A549 (cell line): ENCODE measurements around the gene TRAF7. TPM values are rescaled to one million over a fixed set of nuclear protein-coding genes. Genes with fewer than 3 reads are reported as not detected.

ENCODE experiments used
- ATAC-seq, 2 experiments: fragments of 200-7000 bp in 1 of 2; fragments of >200 bp in 1 of 2; cut with Nextera tagmentation in 1 of 2; cut with Tn5 transposase in 1 of 2; 3 replicates each; pipeline versions ENCODE4 v1.8.0 to v1.9.1; 2018 to 2020; ENCODE audit warnings: mild to moderate bottlenecking in 1 of 2, moderate library complexity in 1 of 2
- CTCF ChIA-PET: fragments of 300-600 bp; sonication (Branson Sonifier 250); formaldehyde crosslinking; extraction: SDS; loops from one replicate; lab custom pipeline; 2021; ENCODE audit warnings: antibody characterized with exemption, inconsistent platforms; lab: Yijun Ruan, JAX
- POLR2A ChIA-PET: fragments of 350-600 bp; formaldehyde crosslinking; extraction: SDS; loops from one replicate; lab custom pipeline; 2021; ENCODE audit warnings: antibody characterized with exemption, inconsistent platforms; lab: Yijun Ruan, JAX
- DNase-seq, 2 experiments: peaks; one replicate each; pipeline versions ENCODE4 v3.0.0 to v3.0.0-alpha.2; 2011 to 2016; ENCODE audit warnings: low read depth in 1 of 2, low spot score in 1 of 2
- FAIRE-seq: peaks from 2 replicates; lab custom pipeline; 2011; peaks lifted over from hg19 to GRCh38; lab: Jason Lieb, UNC
- H3K27ac ChIP-seq, 2 experiments: fragments of >200 bp; sonication (Bioruptor Twin); formaldehyde crosslinking; 3 replicates each; pipeline ENCODE4 v1.5.1; 2016 to 2017
- H3K4me1 ChIP-seq: fragments of >200 bp; sonication (Bioruptor Twin); formaldehyde crosslinking; 3 replicates; pipeline ENCODE4 v1.6.1; 2016
- H3K4me2 ChIP-seq: fragments of >200 bp; sonication (Bioruptor Twin); formaldehyde crosslinking; 3 replicates; pipeline ENCODE4 v1.6.1; 2016
- H3K4me3 ChIP-seq: fragments of >200 bp; sonication (Bioruptor Twin); formaldehyde crosslinking; 3 replicates; pipeline ENCODE4 v1.5.1; 2016
- H3K9me3 ChIP-seq: fragments of >200 bp; sonication (Bioruptor Twin); formaldehyde crosslinking; 3 replicates; pipeline ENCODE4 v1.6.1; 2016
- CBX8 ChIP-seq: fragments of 200-600 bp; sonication (generic); IDR thresholded peaks from 2 replicates; pipeline ENCODE4 v1.6.1; 2016
- CEBPB ChIP-seq, 2 experiments: fragments of >200 bp in 1 of 2; sonication (Bioruptor Twin) in 1 of 2; formaldehyde crosslinking in 1 of 2; IDR thresholded peaks; 2 replicates each; pipeline ENCODE4 v1.6.1; 2012 to 2016
- CHD4 ChIP-seq: fragments of 200-600 bp; sonication (generic); IDR thresholded peaks from 2 replicates; pipeline ENCODE4 v1.6.1; 2016; ENCODE audit warnings: antibody characterized with exemption, mild to moderate bottlenecking, borderline replicate concordance
- E2F6 ChIP-seq: IDR thresholded peaks from 2 replicates; pipeline ENCODE4 v1.6.1; 2012; ENCODE audit warnings: low read depth, borderline replicate concordance
- ESRRA ChIP-seq: fragments of 150-350 bp; IDR thresholded peaks from 2 replicates; pipeline ENCODE4 v1.6.1; 2014; ENCODE audit warnings: mild to moderate bottlenecking, low read length, borderline replicate concordance
- GATA3 ChIP-seq: IDR thresholded peaks from 2 replicates; pipeline ENCODE4 v1.6.1; 2012; ENCODE audit warnings: borderline replicate concordance
- JUN ChIP-seq, 2 experiments: fragments of >200 bp; sonication (Bioruptor Twin); formaldehyde crosslinking; IDR thresholded peaks; 2 replicates in 1 of 2; 3 replicates in 1 of 2; pipeline ENCODE4 v1.6.1; 2016 to 2017
- JUNB ChIP-seq: fragments of >200 bp; sonication (Bioruptor Twin); formaldehyde crosslinking; IDR thresholded peaks from 2 replicates; pipeline ENCODE4 v1.6.1; 2016
- MAZ ChIP-seq: fragments of 150-350 bp; IDR thresholded peaks from 2 replicates; pipeline ENCODE4 v1.6.1; 2014; ENCODE audit warnings: antibody characterized with exemption, low read depth, low read length, borderline replicate concordance
- MYC ChIP-seq: IDR thresholded peaks from 2 replicates; pipeline ENCODE4 v1.6.1; 2012; ENCODE audit warnings: mild to moderate bottlenecking, inconsistent platforms, low read length, improper control_type of control experiment, borderline replicate concordance
- NPAS2 ChIP-seq: fragments of 250-450 bp; sonication (Bioruptor Pico); IDR thresholded peaks from 2 replicates; pipeline ENCODE4 v1.8.0; 2022; ENCODE audit warnings: mild to moderate bottlenecking, moderate library complexity, borderline replicate concordance
- NR3C1 ChIP-seq: fragments of >200 bp; sonication (Bioruptor Twin); formaldehyde crosslinking; IDR thresholded peaks from 3 replicates; pipeline ENCODE4 v1.6.1; 2017
- RNF2 ChIP-seq: fragments of 200-600 bp; sonication (generic); IDR thresholded peaks from 2 replicates; pipeline ENCODE4 v1.6.1; 2016; ENCODE audit warnings: low read depth, mild to moderate bottlenecking, antibody characterized with exemption, moderate library complexity, borderline replicate concordance
- TFCP2L1 ChIP-seq: fragments of 250-450 bp; sonication (Bioruptor Pico); IDR thresholded peaks from 2 replicates; pipeline ENCODE4 v1.5.0; 2021; ENCODE audit warnings: mild to moderate bottlenecking
- TP53 ChIP-seq: fragments of 250-450 bp; sonication (Bioruptor Pico); IDR thresholded peaks from 2 replicates; pipeline ENCODE4 v1.5.0; 2021; ENCODE audit warnings: mild to moderate bottlenecking, moderate library complexity
- ZC3H11A ChIP-seq: fragments of 450-650 bp; IDR thresholded peaks from 2 replicates; pipeline ENCODE4 v1.6.1; 2014; ENCODE audit warnings: antibody characterized with exemption, mild to moderate bottlenecking
- ZNF302 ChIP-seq: fragments of 250-450 bp; sonication (Bioruptor Pico); IDR thresholded peaks from 2 replicates; pipeline ENCODE4 v1.9.0; 2021; ENCODE audit warnings: inconsistent platforms, mild to moderate bottlenecking, moderate library complexity
- WGBS: methylation state at CpG from one replicate; pipeline ENCODE4 v1.1.6; 2017; ENCODE audit errors: missing lambda C conversion rate; 5-methylcytosine and 5-hydroxymethylcytosine counted together
- polyA plus RNA-seq, 4 experiments: library from polyadenylated mRNA; depleted of rRNA in 3 of 4; stranded (reverse); fragments of >200 nt; fragmentation: RNase III in 1 of 4; extraction: RNeasy Plus Mini Kit Qiagen cat#74134 plus additional on column Dnase treatment in 1 of 4; gene quantifications; 2 replicates in 3 of 4; 3 replicates in 1 of 4; pipeline ENCODE4 v1.2.3, GENCODE V29; 2011 to 2017
- TF ChIP-seq, protein P1 (sequence below): fragments of >200 bp; sonication (Bioruptor Twin); formaldehyde crosslinking; IDR thresholded peaks from 3 replicates; pipeline ENCODE4 v1.6.1; 2016
- TF ChIP-seq, protein P2 (sequence below): fragments of 200-600 bp; sonication (generic); IDR thresholded peaks from 2 replicates; pipeline ENCODE4 v1.6.1; 2016; ENCODE audit warnings: antibody characterized with exemption, mild to moderate bottlenecking, moderate library complexity

The TRAF7 gene
- polyA plus RNA-seq, 2 of the 4 experiments (the other 2 are of a cell fraction): 31.9 to 50.0 TPM

DNA sequence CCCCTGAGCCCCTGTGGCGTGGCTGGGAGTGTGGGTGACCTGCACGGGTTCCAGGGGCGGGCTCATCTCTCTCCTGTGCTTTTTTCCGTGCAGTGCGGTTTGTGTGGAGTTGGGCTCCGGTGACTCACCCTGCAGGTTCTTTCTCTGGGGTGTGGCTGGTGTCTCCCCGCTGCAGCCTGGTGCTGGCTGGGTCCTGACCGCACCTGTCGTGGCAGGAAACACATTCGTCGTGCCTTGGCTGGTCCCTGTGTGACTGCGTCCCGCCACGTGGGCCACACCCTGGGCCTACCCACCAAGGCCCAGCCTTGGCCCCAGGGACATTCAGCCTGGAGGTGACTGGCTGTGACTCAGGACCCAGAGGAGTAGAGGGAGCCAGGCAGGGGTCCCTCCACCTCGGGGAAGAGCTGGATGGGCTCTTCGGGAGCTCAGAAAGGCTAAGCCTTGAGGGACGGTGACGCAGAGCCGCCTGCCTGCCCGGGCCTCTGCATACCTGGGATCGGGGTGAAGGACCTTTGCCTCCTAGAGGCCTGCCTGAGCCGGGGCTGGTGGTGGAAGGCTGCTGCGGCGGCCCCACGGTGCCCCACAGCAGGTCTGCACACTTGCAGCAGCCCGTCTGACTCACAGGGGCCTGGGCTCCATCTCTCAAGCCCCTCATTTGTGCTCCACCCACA lies 7.8 kb downstream of the TRAF7 start:
- CTCF ChIA-PET: interaction anchor here (0.7 kb wide), 1 partner anchor 12 kb away, joined by 3 read pairs; no protein-coding TSS in a partner anchor
- H3K9me3 ChIP-seq: no peaks in the 10 kb centered on the region
- WGBS: 92% methylated on average over 23 of the region's 26 CpGs
- H3K4me2 ChIP-seq: no peak overlapping the region
- DNase-seq (no peak), FAIRE-seq (no peak), ATAC-seq (no peak)
- peaks cover 30% of the 10 kb centered on the region for H3K4me1 ChIP-seq
- no peak overlapping the region for H3K4me3 ChIP-seq
- TF ChIP-seq JUN (IDR thresholded peaks at IDR 0.05) (no peak), JUNB (no peak)
- POLR2A ChIA-PET: interaction anchor here (1.0 kb wide), 1 partner anchor 8 kb away, joined by 3 read pairs; the partner anchor contains the start of gene TRAF7
- H3K27ac ChIP-seq: 0 out of 6 replicates have a peak overlapping the region, but pooled peaks of 1 of the 2 experiments have one; percentile 1

DNA sequence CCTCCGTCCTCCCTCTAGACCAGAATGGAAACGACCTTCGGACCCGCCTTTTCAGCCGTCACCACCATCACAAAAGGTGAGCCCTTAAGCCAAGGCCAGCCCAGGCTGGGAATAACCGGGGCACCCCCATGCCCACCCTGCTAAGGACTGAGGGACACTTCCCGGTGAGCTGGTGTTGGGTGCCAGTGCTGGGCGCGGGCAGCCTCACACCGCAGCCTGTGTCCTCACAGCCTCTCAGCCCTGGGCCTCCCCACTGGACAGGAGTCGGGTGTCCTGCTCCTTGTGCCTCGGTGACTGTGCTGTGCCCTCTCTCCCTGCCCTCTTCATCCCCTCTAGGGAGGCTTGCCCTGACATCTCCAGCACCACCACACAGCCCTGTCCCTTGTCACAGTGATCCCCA lies 10.3 kb downstream of the TRAF7 start:
- WGBS: 95% methylated on average over 7 of the region's 12 CpGs
- no peak for ATAC-seq
- POLR2A ChIA-PET: interaction anchor here (4.0 kb wide), 1 partner anchor 11 kb away, joined by 21 read pairs; the partner anchor contains the start of gene TRAF7

More for the DNA sequence above, 10.3 kb downstream of the TRAF7 start:
- CTCF ChIA-PET: interaction anchor here (1.2 to 2.7 kb wide), 2 partner anchors 29 to 350 kb away, joined by 3 to 13 read pairs; no protein-coding TSS in a partner anchor
- Histone ChIP-seq H3K9me3 (no peaks in the 10 kb centered on the region), H3K27ac (no peak overlapping the region), H3K4me2 (no peak overlapping the region), H3K4me1 (peaks cover 5% of the 10 kb centered on the region; the same call in 2 of the 3 replicates), H3K4me3 (no peak overlapping the region)
- TF ChIP-seq TP53 (CRISPR knock-in tag): no peak
- no peak for TF ChIP-seq ESRRA
- no peak for TF ChIP-seq GATA3
- no peak for TF ChIP-seq E2F6
- TF ChIP-seq CEBPB (IDR thresholded peaks at IDR 0.05): no peak
- TF ChIP-seq, protein P1, sequence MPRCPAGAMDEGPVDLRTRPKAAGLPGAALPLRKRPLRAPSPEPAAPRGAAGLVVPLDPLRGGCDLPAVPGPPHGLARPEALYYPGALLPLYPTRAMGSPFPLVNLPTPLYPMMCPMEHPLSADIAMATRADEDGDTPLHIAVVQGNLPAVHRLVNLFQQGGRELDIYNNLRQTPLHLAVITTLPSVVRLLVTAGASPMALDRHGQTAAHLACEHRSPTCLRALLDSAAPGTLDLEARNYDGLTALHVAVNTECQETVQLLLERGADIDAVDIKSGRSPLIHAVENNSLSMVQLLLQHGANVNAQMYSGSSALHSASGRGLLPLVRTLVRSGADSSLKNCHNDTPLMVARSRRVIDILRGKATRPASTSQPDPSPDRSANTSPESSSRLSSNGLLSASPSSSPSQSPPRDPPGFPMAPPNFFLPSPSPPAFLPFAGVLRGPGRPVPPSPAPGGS: no peak
- TF ChIP-seq, protein P2, sequence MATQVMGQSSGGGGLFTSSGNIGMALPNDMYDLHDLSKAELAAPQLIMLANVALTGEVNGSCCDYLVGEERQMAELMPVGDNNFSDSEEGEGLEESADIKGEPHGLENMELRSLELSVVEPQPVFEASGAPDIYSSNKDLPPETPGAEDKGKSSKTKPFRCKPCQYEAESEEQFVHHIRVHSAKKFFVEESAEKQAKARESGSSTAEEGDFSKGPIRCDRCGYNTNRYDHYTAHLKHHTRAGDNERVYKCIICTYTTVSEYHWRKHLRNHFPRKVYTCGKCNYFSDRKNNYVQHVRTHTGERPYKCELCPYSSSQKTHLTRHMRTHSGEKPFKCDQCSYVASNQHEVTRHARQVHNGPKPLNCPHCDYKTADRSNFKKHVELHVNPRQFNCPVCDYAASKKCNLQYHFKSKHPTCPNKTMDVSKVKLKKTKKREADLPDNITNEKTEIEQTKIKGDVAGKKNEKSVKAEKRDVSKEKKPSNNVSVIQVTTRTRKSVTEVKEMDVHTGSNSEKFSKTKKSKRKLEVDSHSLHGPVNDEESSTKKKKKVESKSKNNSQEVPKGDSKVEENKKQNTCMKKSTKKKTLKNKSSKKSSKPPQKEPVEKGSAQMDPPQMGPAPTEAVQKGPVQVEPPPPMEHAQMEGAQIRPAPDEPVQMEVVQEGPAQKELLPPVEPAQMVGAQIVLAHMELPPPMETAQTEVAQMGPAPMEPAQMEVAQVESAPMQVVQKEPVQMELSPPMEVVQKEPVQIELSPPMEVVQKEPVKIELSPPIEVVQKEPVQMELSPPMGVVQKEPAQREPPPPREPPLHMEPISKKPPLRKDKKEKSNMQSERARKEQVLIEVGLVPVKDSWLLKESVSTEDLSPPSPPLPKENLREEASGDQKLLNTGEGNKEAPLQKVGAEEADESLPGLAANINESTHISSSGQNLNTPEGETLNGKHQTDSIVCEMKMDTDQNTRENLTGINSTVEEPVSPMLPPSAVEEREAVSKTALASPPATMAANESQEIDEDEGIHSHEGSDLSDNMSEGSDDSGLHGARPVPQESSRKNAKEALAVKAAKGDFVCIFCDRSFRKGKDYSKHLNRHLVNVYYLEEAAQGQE: no peak
- TF ChIP-seq ZNF302: no peak
- no peak for TF ChIP-seq ZC3H11A
- TF ChIP-seq NR3C1: no peak
- no peak for TF ChIP-seq CBX8
- TF ChIP-seq TFCP2L1 (CRISPR knock-in tag): no peak
- TF ChIP-seq MAZ: no peak
- TF ChIP-seq NPAS2 (CRISPR knock-in tag): no peak
- no peak for TF ChIP-seq MYC
- TF ChIP-seq RNF2: no peak
- no peak for TF ChIP-seq CHD4
- no peak for DNase-seq
- FAIRE-seq: no peak
